Measurements from ENCODE around the gene EPGN. TPM values are rescaled to one million over a fixed set of nuclear protein-coding genes. Genes with fewer than 3 reads are reported as not detected.

EPGN gene
- total and polyA plus RNA-seq, 12 donors: 0.03 to 8.4 (median 0.66) TPM; not detected in 9

DNA sequence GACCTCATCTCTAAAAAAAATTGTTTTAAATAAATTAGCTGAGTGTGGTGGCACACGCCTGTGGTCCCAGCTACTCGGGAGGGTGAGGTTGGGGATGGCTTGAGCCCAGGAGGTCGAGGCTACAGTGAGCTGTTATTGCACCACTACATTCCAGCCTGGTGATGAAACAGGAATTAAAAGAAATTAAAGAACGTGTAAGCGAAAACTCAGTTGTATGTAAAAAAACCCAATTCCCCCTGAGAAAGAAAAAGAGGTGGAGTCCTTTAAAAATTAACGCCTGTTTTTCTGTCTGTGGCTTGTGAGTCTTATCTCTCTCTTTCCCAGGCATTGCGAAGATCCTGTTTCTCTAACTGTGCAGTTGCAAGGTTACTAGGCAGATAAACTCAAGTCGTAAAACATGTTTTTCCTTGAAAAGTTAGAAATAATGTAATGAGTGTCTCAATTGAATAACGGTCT, 22.1 kb downstream of the EPGN start:
- H3K27me3 ChIP-seq: peaks cover 0 to 3% (median 0%) of the 10 kb centered on the region in 7 donors
- TF ChIP-seq, protein P1, sequence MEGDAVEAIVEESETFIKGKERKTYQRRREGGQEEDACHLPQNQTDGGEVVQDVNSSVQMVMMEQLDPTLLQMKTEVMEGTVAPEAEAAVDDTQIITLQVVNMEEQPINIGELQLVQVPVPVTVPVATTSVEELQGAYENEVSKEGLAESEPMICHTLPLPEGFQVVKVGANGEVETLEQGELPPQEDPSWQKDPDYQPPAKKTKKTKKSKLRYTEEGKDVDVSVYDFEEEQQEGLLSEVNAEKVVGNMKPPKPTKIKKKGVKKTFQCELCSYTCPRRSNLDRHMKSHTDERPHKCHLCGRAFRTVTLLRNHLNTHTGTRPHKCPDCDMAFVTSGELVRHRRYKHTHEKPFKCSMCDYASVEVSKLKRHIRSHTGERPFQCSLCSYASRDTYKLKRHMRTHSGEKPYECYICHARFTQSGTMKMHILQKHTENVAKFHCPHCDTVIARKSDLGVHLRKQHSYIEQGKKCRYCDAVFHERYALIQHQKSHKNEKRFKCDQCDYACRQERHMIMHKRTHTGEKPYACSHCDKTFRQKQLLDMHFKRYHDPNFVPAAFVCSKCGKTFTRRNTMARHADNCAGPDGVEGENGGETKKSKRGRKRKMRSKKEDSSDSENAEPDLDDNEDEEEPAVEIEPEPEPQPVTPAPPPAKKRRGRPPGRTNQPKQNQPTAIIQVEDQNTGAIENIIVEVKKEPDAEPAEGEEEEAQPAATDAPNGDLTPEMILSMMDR (IDR thresholded peaks at IDR 0.05): no peak
- intact Hi-C loops (cut with DNase I): no loop called here
- WGBS, 2 donors: 56 to 67% methylated on average over 9 of the region's 9 CpGs
- no peak overlapping the region for H3K27ac ChIP-seq
- ATAC-seq: no peak
- H3K9me3 ChIP-seq: no peaks in the 10 kb centered on the region
- H3K36me3 ChIP-seq: no peaks in the 10 kb centered on the region
- DNase-seq: no peak
- no peaks in the 10 kb centered on the region for H3K4me1 ChIP-seq
- no peak overlapping the region for H3K4me3 ChIP-seq

DNA sequence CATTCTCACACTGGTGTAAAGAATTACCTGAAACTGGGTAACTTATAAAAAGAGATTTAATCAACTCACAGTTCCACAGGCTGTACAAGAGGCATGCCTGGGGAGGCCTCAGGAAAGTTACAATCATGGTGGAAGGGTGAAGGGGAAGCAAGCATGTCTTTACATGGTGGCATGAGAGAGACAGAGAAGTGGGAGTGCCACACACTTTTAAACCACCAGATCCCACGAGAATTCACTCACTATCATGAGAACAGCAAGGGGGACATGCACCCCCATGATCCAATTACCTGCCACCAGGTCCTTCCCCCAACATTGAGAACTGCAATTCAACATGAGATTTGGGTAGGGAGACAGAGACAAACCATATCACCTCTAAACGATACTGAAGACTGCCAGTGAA, 23.0 kb downstream of the EPGN start:
- intact Hi-C loops (cut with DNase I): no loop called here
- 72% methylated on average over 2 of the region's 2 CpGs for WGBS, 2 donors
- Histone ChIP-seq H3K4me1 (no peaks in the 10 kb centered on the region), H3K27ac (no peak overlapping the region), H3K4me3 (no peak overlapping the region), H3K27me3 (peaks cover 0 to 3% (median 0%) of the 10 kb centered on the region in 7 donors), H3K36me3 (no peaks in the 10 kb centered on the region), H3K9me3 (no peaks in the 10 kb centered on the region)
- DNase-seq (no peak), ATAC-seq (no peak)
- TF ChIP-seq, protein P1 (IDR thresholded peaks at IDR 0.05): no peak

DNA sequence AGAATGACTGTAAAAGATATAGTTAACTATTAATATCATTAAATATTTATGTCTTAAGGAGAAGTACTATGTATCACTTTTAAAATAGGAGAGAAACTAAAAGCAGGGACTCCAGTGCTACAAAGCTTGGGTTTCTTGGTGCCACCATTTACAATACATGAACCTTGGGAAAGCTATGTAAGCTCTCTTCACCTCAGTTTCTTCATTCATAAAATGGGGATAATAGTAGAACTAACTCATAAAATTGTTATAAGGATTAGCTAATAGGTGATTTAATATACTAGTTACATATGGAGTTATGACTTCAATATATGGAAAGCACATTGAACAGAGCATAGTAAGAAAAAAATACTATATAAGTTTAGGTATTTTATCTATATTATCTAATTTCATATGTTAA, 23.7 kb downstream of the EPGN start:
- no peak overlapping the region for H3K4me3 ChIP-seq
- no peak for DNase-seq
- no peaks in the 10 kb centered on the region for H3K9me3 ChIP-seq
- no peak overlapping the region for H3K27ac ChIP-seq
- H3K36me3 ChIP-seq: no peaks in the 10 kb centered on the region
- TF ChIP-seq, protein P1 (IDR thresholded peaks at IDR 0.05): no peak
- intact Hi-C loops (cut with DNase I): no loop called here
- H3K4me1 ChIP-seq: no peaks in the 10 kb centered on the region
- no peak for ATAC-seq
- H3K27me3 ChIP-seq: peaks cover 0 to 2% (median 0%) of the 10 kb centered on the region in 7 donors

GRCh38 chr4:74334636-74335035, 26.4 kb downstream of the EPGN start:
- TF ChIP-seq, protein P1 (IDR thresholded peaks at IDR 0.05): no peak
- intact Hi-C loops (cut with DNase I): no loop called here
- ATAC-seq: no peak
- H3K27me3 ChIP-seq: no peaks in the 10 kb centered on the region
- no peaks in the 10 kb centered on the region for H3K36me3 ChIP-seq
- no peak for DNase-seq
- no peak overlapping the region for H3K27ac ChIP-seq
- peaks cover 0 to 6% (median 0%) of the 10 kb centered on the region in 9 donors for H3K4me1 ChIP-seq
- no peak overlapping the region for H3K4me3 ChIP-seq
- no peaks in the 10 kb centered on the region for H3K9me3 ChIP-seq
- 73 to 80% methylated on average over 7 of the region's 7 CpGs for WGBS, 2 donors

Measured in heart right ventricle (tissue), 16 donors.